Measurements from ENCODE around the gene SDK2. TPM values are rescaled to one million over a fixed set of nuclear protein-coding genes. Genes with fewer than 3 reads are reported as not detected.

The SDK2 gene
- total RNA-seq, 4 donors from 2014 or later = 1.5 to 7.0 (median 3.7) TPM

GRCh38 chr17:73481676-73482075, 162.6 kb downstream of the SDK2 start:
- H3K9me3 ChIP-seq = no peaks in the 10 kb centered on the region
- intact Hi-C loops (cut with DNase I) = no loop called here
- TF ChIP-seq POLR2A (IDR thresholded peaks at IDR 0.05) (no peak), CTCF (IDR thresholded peaks at IDR 0.05) (no peak)
- 84 to 90% methylated on average over 7 to 12 of the region's 12 CpGs for WGBS, 2 donors
- peaks cover 0 to 5% of the 10 kb centered on the region in 2 donors for H3K4me1 ChIP-seq
- H3K36me3 ChIP-seq = no peaks in the 10 kb centered on the region
- no peak for DNase-seq
- no peak overlapping the region for H3K4me3 ChIP-seq (replicated peaks in 1 of 3)
- no peaks in the 10 kb centered on the region for H3K27me3 ChIP-seq
- no peak overlapping the region for H3K27ac ChIP-seq

- H3K9me3 ChIP-seq = no peaks in the 10 kb centered on the region
- intact Hi-C loops (cut with DNase I) = no loop called here
- no peak overlapping the region for H3K27ac ChIP-seq
- no peaks in the 10 kb centered on the region for H3K27me3 ChIP-seq
- peaks cover 0 to 8% of the 10 kb centered on the region in 2 donors for H3K4me1 ChIP-seq
- H3K36me3 ChIP-seq = no peaks in the 10 kb centered on the region
- TF ChIP-seq CTCF (IDR thresholded peaks at IDR 0.05) (no peak), POLR2A (IDR thresholded peaks at IDR 0.05) (no peak)
- no peak overlapping the region for H3K4me3 ChIP-seq (replicated peaks in 1 of 3)
- 72 to 76% methylated on average over 4 of the region's 4 CpGs for WGBS, 2 donors
- DNase-seq = no peak
Measured at GRCh38 chr17:73480740-73481139, 163.5 kb downstream of the SDK2 start.

GRCh38 chr17:73478768-73479424, 165.3 kb downstream of the SDK2 start:
- 89 to 91% methylated on average over 12 to 13 of the region's 14 CpGs for WGBS, 2 donors
- no peak for DNase-seq
- Histone ChIP-seq H3K9me3 (no peaks in the 10 kb centered on the region), H3K27me3 (no peaks in the 10 kb centered on the region), H3K4me3 (replicated peaks in 1 of 3) (no peak overlapping the region), H3K4me1 (peaks cover 0 to 8% of the 10 kb centered on the region in 2 donors), H3K27ac (no peak overlapping the region), H3K36me3 (no peaks in the 10 kb centered on the region)
- no peak for TF ChIP-seq POLR2A (IDR thresholded peaks at IDR 0.05)
- TF ChIP-seq CTCF (IDR thresholded peaks at IDR 0.05) = no peak
- intact Hi-C loops (cut with DNase I) = no loop called here

GRCh38 chr17:73478334-73478733, 165.9 kb downstream of the SDK2 start:
- peaks cover 0 to 8% of the 10 kb centered on the region in 2 donors for H3K4me1 ChIP-seq
- H3K36me3 ChIP-seq = no peaks in the 10 kb centered on the region
- no peaks in the 10 kb centered on the region for H3K27me3 ChIP-seq
- 82% methylated on average over 11 of the region's 11 CpGs for WGBS, 2 donors
- no peaks in the 10 kb centered on the region for H3K9me3 ChIP-seq
- no peak for DNase-seq
- no peak overlapping the region for H3K4me3 ChIP-seq (replicated peaks in 1 of 3)
- intact Hi-C loops (cut with DNase I) = no loop called here
- no peak overlapping the region for H3K27ac ChIP-seq
- no peak for TF ChIP-seq POLR2A (IDR thresholded peaks at IDR 0.05)
- no peak for TF ChIP-seq CTCF (IDR thresholded peaks at IDR 0.05)

GRCh38 chr17:73476890-73477350, 167.3 kb downstream of the SDK2 start:
- Histone ChIP-seq H3K9me3 (no peaks in the 10 kb centered on the region), H3K27me3 (no peaks in the 10 kb centered on the region), H3K27ac (no peak overlapping the region), H3K4me3 (replicated peaks in 1 of 3) (no peak overlapping the region), H3K36me3 (no peaks in the 10 kb centered on the region), H3K4me1 (peaks cover 0 to 8% of the 10 kb centered on the region in 2 donors)
- TF ChIP-seq CTCF (IDR thresholded peaks at IDR 0.05) (no peak), POLR2A (IDR thresholded peaks at IDR 0.05) (no peak)
- intact Hi-C loops (cut with DNase I) = no loop called here
- DNase-seq = peak; percentile 21 to 50
- 29 to 41% methylated on average over 12 to 13 of the region's 13 CpGs for whole genome bisulfite sequencing, 2 donors

Measured in thyroid gland (tissue), 4 donors.